ENCODE data around the gene CACNA1I.
"Not testable (repeated sequence)": the region's sequence is repeated elsewhere in the genome, so short reads cannot be mapped to it uniquely, and the experiment has no call there.

CACNA1I gene

GRCh38 chr22:39570665-39571064 is at the start of gene CACNA1I:
TSS of gene CACNA1I (plus strand) at chr22:39570753. CDS start at chr22:39570753, 0 bp downstream.
- DNase-seq (ENCODE audit: low read depth): no peak

- DNase-seq (ENCODE audit: low read depth): not testable (repeated sequence)
These were observed 49.3 kb upstream of the CACNA1I start for GRCh38 chr22:39521106-39521885.

GRCh38 chr22:39522091-39522490 is 48.5 kb upstream of the CACNA1I start:
- DNase-seq (ENCODE audit: low read depth): not testable (repeated sequence)

- no peak for DNase-seq (ENCODE audit: low read depth)
These were observed 47.8 kb upstream of the CACNA1I start for GRCh38 chr22:39522567-39523300.

- DNase-seq (ENCODE audit: low read depth): no peak
These were observed 46.3 kb upstream of the CACNA1I start for GRCh38 chr22:39524089-39524752.

GRCh38 chr22:39524753-39525657 is 45.5 kb upstream of the CACNA1I start:
- no peak for DNase-seq (ENCODE audit: low read depth)

- DNase-seq (ENCODE audit: low read depth): no peak
These were observed 44.9 kb upstream of the CACNA1I start for GRCh38 chr22:39525658-39525975.

- DNase-seq (ENCODE audit: low read depth): no peak
These were observed 43.8 kb upstream of the CACNA1I start for GRCh38 chr22:39526736-39527171.

GRCh38 chr22:39527481-39527961 is 43.0 kb upstream of the CACNA1I start:
- DNase-seq (ENCODE audit: low read depth): no peak

- DNase-seq (ENCODE audit: low read depth): no peak
These were observed 42.4 kb upstream of the CACNA1I start for GRCh38 chr22:39528080-39528661.

GRCh38 chr22:39528681-39529486 is 41.7 kb upstream of the CACNA1I start:
- DNase-seq (ENCODE audit: low read depth): peak; percentile 74

GRCh38 chr22:39529487-39529851 is 41.1 kb upstream of the CACNA1I start:
- no peak for DNase-seq (ENCODE audit: low read depth)

- DNase-seq (ENCODE audit: low read depth): no peak
These were observed 40.4 kb upstream of the CACNA1I start for GRCh38 chr22:39530116-39530515.

- no peak for DNase-seq (ENCODE audit: low read depth)
These were observed 39.7 kb upstream of the CACNA1I start for GRCh38 chr22:39530692-39531331.

- DNase-seq (ENCODE audit: low read depth): peak; percentile 99
These were observed 38.1 kb upstream of the CACNA1I start, which contains the start of gene RPS19BP1 for GRCh38 chr22:39532215-39533073. TSS of gene RPS19BP1 (minus strand) at chr22:39532748. CDS start at chr22:39532738, 10 bp downstream.

GRCh38 chr22:39534092-39534506 is 36.5 kb upstream of the CACNA1I start:
- no peak for DNase-seq (ENCODE audit: low read depth)

- DNase-seq (ENCODE audit: low read depth): no peak
These were observed 35.8 kb upstream of the CACNA1I start for GRCh38 chr22:39534591-39535356.

GRCh38 chr22:39535357-39535725 is 35.2 kb upstream of the CACNA1I start:
- no peak for DNase-seq (ENCODE audit: low read depth)
